Superior temporal gyrus (tissue), 1 donor: ENCODE measurements around the gene PROSER1.
"Not testable (repeated sequence)": the region's sequence is repeated elsewhere in the genome, so short reads cannot be mapped to it uniquely, and the experiment has no call there.

Experiments used
- DNase-seq: peaks from one replicate; pipeline ENCODE4 v3.0.0-alpha.2; 2016; ENCODE audit errors: extremely low spot score

The PROSER1 gene

DNA sequence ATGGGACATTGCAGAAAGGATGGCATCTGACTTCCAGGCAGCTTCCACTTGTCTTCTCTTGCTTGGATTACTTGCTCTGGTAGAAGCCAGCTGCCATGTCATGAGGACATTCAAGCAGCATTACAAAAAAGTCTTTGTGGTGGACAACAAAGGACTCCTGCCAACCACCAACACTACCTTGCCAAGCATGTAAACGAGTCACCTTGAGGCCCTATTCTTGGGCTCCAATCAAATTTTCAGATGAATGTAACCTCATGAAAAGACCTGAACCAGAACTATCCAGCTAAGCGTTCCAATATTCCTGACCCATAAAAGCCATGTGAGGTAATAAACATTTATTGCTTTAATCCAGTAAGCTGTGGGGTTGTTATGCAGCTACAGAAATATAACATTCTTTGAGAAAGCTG lies 12.5 kb downstream of the PROSER1 start:
- no peak for DNase-seq

DNA sequence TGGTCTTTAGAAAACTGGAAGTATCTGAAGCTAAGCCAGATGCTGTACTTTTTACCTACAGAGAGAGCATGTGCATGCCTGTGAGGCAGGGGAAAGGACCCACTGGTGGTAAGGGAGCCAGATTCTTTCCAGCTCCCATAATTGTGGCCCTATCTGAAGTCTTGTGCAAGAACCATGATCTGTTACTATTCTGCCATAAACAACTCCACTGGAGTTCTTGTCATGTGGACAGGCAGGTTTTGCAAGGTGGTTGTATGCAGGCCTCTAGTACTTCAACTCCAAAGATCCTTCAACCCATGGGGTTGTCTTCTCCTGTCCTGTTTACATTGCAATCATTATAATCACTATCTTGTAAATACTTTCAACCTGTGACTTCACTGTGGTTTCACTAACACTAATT lies 14.1 kb downstream of the PROSER1 start:
- DNase-seq, result no peak

DNA sequence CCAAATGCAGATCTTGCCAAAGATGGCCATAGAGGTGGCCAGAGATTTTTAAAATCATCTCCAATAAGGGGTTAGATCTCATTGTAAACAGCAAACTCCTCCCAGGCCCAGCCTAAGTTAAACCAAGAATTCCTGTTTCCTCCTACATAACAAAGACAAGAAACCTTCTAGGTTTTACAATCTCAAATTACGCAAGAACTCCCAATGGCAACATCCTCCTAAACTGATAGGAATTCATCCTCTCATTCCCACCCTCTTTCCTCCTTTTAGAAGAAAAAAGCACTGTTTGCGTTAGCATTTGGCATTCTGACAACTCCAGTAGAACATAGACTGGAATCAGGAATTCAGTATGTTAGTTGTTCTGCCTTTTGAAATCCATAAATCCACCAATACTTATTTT lies 14.6 kb downstream of the PROSER1 start:
- DNase-seq, result no peak

DNA sequence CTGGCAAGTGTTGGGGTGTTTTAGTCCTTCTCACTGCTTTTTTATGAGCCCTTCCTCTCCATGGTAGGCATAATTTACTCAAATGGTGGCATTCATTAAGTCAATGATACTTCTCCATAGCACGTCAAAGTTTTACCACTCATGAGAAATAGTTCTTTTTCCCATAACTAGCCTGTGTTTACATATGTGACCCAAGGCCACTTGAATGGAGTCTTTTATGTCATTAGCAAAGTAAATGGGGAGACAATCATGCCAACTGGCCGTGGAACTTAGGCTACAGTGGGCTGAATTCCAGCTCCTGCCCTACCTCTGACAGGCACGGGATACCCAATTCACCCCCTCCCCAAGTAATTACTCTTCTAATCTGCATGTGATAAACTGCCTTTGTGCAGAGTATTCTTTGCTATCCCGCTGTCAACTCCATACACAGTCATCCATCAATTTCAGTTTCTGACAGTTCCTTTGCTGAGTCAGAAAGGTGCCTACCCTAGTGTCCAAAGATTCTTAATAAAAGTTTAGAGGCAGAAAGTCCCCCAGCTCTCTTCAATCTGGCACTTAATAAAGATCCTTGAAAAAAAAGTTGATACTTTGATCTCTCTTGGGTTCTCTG lies 16.9 kb downstream of the PROSER1 start:
- no peak for DNase-seq

DNA sequence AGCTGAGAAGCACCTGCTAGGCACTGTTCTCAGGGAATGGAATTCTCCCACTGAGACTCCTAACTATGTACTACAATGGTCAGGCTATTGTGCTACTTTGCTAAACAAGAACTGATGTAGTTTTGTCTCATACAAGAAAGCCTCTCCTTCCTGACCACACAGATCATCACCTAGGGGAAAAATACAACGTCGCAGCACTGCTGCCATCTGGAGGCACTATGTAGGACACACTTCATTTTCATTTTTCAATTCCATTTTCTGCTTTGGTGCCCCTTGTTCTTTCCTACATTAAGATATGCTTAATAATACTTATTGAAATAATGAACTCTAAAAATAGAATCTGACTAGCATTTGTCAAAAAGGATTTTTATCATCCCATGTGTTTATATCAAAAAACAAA lies 21.1 kb downstream of the PROSER1 start:
- peak; percentile 77 for DNase-seq

DNA sequence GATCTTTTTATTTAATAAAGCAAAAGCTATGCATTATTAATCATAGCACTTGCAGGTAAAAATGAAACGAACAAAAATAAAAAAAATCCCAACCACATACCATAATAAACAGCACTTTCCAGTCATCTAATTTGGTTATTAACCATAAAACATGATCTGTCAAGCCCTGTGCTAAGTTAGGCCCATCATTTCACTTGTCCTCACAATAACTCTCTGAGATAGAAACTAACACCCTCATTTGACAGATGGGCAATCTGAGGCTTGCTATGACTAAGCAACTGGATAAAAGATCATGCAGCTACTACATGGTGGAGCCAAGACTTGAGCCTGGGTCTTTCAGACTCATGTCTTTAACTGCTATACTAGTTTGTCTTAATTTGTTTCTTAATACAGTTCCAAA lies 21.8 kb downstream of the PROSER1 start:
- DNase-seq, result no peak

DNA sequence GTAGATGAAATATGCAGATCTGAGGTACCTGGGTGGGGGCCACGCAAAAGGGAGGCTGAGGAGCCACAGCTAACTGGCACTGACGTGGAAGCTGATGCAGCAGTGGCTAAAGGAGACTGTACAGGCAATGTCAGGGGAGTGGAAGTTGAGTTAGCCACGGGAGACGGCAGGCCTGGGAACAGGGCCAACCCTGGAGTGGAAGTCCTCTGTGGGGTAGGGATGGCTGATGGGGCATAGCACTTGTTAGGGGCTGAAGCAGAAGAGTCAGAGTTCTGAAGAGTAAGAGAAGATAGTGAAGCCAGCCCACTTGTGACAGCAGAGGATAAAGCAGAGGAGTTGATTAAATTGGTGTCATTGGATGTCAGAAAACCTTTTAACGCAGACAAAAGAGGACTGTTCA lies 24.4 kb downstream of the PROSER1 start:
- DNase-seq, result no peak

DNA sequence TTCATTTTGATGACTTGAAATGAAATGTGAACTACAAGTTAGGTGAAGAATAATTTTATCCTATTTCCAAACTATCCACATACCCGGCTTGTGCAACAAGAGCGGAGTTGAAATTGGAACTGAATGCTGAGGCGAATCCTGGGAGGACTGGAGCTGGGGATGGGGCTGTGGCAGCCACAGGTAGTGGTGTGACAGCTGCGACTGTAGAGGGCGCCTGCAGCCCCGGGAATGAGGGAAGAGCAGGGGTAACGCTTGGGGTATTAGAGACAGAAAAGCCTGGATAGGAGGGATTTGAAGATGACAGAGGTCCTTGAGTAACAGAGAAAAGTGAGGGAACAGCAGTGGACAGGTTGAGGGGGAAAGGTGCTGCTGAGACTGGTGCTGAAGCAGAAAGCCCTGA lies 25.3 kb downstream of the PROSER1 start:
- no peak for DNase-seq

DNA sequence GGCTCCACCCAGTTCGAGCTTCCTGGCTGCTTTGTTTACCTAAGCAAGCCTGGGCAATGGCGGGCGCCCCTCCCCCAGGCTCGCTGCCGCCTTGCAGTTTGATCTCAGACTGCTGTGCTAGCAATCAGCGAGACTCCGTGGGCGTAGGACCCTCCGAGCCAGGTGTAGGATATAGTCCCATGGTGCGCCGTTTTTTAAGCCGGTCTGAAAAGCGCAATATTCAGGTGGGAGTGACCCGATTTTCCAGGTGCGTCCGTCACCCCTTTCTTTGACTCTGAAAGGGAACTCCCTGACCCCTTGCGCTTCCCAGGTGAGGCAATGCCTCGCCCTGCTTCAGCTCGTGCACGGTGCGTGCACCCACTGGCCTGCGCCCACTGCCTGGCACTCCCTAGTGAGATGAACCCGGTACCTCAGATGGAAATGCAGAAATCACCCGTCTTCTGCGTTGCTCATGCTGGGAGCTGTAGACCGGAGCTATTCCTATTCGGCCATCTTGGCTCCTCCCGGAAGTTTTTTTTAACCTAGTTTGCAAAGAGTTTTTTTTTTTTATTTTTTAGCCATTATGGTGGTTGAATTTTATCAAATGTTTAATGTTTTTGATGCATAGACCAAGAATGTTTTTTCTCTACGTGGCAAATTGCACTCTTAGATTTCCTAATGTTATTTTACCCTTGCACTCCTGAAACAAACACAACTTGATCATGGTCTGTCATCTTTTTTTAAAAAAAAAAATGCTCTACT lies 31.3 kb downstream of the PROSER1 start:
- DNase-seq, result not testable (repeated sequence)

DNA sequence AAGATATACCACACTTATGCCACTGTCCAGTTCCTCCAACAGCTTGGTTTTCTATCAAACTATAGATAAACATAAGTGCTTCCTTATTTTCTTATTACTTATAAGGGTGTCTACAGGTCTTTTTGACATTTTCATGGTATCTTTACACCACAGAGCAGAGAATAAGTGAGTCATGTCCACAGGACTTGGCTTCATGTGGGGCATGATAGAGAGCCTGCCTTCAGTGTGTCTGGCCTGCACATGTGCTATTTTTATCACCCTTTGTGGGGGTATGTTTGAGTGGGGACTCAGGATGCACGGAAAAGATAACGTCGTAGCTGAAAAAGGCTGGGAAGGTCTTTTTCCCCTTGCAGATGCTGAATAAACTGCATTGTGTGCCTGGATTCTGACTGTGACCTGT lies 39.1 kb downstream of the PROSER1 start:
- no peak for DNase-seq

DNA sequence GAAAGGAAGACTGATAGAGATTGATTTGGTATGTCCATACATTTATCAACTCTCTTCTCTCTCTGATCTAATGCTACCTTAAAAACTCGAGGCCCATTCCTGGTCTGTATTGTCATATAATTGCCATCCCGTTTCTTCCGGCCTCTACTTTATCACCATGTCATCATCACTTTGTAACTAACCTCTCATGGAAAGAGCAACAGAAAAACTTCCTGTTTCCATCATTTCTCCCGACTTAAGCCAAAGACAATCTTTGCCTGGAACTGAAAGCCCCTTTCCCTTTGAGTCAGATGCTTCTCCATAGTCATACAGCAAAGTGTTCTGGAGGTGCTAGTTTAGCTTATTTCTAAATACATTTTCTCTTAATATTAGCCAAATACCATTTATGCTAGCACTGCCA lies 44.5 kb downstream of the PROSER1 start:
- DNase-seq, result no peak

DNA sequence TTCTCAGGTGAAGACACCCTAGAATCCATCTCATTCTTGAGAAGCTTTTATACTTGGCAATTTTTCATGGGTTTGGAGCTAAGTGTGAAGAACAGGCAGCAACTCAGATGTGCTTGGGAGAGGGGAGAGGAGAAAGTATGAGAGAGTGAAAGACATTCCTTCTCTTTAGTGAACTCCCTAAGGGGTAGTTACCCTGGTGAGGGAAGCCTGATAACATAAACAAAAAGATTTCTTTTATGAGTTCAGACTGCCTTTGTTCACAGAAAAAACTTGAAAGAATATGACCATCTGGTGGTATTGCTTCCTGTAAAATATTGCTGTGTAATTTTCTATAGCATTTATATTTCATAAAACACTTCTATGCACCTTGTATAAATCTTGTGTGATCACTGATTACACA lies 47.2 kb downstream of the PROSER1 start, which contains the start of gene STOML3:
Gene STOML3, minus strand, starts transcription at position 139 of the 400 bp plus-strand sequence. Its CDS starts 110 bp downstream, at position 29.
- no peak for DNase-seq

DNA sequence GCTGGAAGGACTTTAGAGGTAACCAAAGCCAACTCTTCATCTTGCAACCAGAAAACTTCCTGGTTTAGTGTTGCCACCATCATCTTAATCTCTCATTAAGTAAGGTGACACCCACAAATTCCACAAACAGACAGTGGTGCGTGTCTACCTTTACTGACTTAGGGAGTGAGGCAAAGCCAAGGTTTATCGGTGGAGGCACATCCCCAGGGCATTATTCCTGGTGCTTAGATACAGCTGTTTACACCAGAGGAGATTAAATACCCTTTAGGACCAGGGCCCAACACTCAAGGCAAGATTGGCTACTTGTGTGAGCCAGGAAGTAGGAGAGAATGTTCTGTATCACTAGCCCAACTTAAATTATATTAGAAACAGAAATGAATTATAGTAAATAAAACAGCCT lies 56.8 kb downstream of the PROSER1 start:
- DNase-seq, result no peak

DNA sequence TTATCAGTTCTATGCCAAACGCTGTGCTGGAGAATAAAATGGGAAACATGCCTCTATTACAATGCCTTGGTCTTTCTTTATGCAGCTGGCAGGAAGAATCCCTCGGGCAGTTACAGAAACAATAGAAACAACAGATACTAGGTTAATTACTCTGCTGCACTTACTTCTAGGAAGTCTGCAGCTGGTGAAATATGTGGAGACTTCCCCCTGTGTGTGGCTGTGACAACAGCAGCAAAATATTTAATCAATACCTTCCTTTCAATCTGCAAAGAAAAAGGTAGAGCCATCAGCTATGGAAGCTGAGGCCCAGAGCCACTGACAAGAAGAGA lies 57.2 kb downstream of the PROSER1 start:
- DNase-seq, result no peak

DNA sequence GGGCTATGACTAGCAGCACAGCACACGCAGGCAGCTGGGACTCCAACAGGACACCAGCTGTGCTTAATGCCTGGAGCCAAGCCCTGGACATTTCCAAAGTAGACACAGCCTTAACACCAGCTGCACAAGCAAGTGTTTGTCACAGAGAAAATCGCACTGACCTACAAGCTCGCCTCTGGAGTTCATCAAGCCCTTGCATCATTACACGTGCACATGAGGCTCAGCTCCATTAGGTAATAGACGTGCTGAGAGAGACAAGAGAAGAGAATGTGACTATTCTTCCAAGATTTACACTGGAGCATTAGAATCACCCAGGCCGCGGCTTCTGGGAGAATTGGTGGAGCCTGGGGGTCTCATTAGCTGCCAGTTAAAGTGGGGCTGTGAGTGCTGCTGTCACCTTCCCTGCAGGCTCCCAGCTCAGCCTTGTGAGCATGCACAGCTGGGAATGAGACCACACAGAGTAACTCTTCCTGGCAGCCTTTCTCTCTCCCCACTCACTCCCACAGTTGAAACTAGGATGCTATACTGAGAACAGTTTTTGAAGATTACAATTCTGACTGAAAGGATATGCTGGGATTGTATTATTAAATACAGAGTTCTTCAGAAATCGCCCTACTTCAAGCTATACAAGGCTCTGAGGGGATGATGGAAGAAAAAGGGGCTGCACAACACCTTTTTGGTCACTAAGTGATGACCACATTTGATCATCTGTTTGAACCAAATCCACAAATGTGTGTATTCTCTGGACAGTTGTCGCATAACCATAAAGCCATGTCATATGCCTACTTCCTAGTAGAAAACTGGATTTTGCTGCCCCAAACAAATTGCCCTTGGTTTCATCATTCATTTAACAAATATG lies 57.8 kb downstream of the PROSER1 start:
- peak; percentile 51 for DNase-seq

DNA sequence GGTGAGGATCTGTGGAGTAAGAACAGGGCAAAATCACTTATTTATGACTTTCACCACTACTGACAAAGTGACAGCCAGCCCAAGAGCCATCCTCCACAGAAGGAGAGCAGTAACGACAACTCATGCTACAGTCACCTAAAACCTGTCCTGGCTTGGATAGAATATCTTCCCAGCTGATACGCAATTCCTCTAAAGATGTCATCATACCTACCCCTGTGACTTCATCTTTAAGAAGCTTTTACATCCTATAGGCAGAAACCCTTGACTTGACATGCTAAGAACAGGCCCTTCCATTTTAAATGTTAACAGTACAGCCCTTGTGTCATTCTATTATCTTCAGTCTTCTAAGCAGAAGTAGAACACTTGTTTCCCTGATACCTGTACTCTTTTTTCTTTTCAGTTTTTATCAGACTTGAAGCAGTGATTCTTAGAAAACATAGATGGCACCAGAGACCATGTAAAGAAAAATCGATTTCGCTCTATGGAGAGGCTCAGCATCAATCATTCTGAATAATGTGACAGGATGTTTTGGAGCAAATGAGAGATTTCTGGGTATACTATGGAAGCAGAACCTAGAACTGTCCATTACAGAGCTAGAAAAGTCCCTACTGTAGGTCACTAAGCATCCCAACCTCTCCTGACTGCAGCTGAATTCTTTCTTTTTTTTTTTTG lies 67.4 kb downstream of the PROSER1 start:
- peak; percentile 34 for DNase-seq

DNA sequence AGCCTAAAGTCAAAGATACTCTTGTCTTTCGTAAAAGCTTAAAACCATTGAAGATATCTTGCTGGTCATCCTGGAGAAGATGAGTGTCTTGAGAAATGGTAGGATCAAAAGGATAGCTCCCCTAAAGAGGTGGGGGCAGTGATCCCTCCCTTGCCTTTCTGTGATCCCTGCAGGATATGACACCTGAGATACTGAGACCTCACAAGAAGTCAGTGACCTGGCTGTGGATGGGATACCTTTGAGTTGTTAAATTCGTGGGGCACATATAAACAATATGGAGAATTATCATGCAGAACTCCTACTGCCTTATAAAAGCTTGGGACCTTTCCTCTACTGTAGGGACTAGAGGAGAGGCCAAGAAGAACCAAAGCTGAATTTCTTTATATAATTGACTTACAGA lies 68.7 kb downstream of the PROSER1 start:
- DNase-seq, result no peak

DNA sequence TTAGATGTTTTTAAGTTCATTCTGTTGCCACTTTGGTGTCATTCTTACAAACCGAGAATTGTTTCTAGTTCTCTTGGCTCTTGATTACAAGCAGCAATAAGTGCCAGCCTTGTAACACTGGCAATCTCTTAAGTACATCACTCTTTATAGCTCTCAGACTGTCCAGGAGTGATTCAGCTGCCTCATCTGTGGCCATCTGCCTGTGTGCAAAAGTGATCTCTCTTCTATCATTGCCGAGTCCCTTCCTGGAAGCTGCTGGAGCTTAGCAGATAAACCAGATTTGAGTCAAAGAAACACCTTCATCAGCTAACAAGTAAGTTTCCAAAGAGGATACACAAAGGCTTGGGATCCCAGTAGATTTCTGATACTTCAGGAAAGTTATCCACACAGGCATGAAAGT lies 70.4 kb downstream of the PROSER1 start:
- peak; percentile 47 for DNase-seq

DNA sequence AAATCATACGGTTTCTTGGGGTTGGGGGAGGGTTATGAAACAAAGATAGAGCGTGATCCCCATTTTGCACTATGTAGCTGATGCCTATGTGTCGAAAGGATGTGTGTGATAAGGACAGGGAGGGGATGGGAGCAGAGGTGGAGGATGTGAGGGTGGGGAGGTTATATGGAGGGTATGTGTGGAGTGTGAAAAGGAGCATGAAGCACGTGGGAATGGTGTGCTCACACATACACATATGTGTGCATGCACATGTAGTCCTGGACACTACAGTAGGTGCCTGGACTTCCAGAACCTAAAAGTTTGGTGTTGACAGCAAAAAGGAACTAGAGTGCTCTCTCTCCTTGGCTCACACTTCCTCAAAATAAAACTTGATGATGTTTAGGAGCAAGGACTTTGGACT lies 72.6 kb downstream of the PROSER1 start:
- DNase-seq, result no peak

DNA sequence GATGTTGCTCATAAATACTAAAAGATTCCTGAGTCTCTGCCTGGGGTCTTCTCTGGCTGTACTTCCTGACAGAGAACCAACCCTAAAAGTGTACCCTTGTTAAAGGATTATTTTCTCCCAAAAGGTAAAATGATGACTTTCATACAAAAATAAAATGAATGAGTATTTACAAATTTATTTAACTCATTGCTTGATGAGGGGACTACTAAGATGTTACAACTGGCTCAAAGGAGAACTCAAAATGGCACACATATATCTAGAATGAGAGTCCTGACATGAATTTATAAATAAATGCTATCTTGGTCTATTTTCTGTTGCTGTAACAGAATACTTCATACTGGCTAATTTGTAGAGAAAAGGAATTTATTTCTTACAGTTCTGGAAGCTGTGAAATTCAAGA lies 77.7 kb downstream of the PROSER1 start:
- DNase-seq, result no peak
